Glomerular visceral epithelial cell (primary cell): ENCODE results near the gene RORB.

ENCODE experiments used
- DNase-seq: peaks from one replicate; pipeline ENCODE4 v3.0.0-alpha.2; 2016; ENCODE audit errors: extremely low spot score

The RORB gene

GRCh38 chr9:74719306-74719705 is 222.2 kb downstream of the RORB start:
- DNase-seq = no peak

DNA sequence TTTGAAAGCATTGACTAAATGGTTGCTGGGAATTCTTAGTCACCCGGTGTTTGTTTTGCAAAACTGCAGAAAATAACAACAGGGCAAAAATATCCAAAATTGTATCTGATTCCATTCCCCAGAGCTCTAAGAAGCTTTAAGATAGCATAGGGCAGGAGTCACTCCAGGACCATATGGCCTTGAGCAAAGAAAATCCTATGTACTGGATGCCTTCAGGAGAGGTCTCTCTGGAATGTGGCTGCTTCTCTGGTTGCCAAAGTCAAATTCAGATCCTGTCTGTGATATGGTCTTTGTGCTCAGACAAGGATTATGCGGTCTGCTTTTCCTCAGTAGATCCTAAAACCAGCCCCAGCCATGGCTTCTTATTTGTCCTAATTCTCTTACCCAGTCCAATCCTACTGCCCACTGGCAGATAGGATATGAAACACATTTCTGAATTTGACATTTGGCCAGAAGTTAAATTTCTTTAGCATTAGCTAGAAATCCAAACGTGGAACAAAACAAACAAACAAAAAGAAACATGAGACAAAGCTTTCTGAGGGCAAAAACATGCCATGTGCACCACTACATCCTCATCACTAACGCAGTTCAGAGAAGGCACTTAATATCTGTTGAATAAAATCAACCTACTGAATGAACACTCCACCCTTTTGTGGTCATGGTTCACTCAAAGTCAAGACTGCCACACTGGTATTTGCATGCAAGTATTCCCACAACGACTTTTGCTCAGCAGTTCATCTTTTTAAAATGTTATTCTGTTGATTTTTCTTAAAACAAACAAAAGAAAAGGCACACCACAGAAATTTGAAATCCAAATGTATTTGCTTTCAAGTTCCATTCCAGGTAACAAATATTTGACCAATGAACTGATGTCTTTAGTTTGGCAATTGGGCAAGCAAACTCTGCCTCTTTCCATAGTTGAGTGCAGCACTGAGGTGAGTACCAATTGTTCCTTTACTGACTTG is 224.8 kb downstream of the RORB start:
- no peak for DNase-seq

DNA sequence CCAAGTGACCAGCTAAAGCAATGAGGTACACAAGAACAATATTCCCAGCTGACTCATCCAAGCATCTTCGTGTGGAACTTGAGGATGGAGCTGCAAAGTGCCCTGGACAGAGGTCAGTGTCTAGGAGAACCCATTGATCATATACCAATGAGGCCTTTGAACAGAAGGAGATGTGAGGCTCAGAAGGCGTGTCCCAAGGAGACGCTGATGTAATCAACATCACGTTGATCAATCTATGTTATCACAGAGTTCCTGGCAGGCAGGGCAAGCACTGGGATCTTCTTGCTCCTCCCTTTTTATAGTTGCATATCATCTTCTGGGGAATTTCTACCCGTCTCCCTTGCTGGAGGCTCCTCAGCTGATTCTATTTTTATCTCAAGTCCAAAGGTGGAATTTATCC is 227.2 kb downstream of the RORB start:
- no peak for DNase-seq

DNA sequence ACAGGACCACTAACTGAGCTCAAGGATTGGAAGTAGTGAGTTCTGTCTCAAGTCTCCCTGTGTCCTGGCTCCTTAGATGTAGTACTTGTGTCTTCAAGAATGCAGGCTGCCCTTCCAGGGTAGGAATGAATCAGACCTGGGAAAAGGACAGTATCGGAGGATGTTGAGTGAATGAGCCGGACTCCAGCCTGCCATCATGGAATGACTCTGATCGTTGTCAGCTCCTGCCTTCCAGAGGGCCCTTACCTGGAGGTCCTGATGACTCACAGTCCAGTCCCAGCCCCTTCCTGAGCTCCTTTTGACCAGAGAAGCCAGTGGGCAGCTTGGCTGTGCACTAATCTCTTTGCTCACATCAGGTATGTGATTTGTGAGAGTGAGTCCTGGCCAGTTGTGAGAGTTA is 229.4 kb downstream of the RORB start:
- DNase-seq = no peak

DNA sequence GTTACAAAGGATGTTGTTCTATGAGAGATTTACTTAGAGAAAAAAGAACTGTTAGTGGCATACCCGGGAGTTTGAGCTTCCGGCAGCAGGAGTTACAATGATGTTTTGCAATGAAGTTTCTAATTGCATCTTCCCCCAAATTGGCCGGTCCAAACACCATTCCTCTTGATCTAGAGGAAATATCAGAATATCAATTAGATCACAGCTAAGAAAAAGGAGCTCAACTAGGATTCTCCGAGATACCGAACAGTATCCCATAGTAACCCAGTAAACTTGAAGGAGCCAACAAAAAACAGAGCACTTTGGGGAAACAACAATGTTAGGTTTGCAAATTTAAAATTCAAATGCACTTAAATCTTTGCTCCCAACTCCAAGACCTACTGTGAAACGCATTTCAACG is 231.0 kb downstream of the RORB start:
- DNase-seq = no peak

GRCh38 chr9:74729136-74729695 is 232.1 kb downstream of the RORB start:
- DNase-seq = no peak

GRCh38 chr9:74735761-74736160 is 238.6 kb downstream of the RORB start:
- DNase-seq = no peak

DNA sequence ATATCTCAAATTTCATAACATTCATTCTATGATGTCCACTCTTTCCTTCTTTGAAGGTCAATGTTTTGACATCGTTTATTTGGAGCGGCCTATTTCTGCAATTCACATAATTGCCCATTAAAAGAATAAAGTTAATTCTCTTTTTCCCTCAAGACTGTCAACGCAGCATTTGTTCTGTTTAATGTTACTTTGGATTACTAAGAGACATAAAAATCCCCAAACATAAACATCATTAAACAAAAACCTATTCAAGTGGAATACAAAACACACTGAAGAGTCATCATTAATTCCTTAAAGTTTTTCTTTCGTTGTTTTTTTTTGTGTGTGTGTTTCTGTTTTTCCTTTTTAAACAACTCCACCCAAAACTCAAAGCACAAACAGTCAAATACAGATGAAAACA is 239.5 kb downstream of the RORB start:
- DNase-seq = no peak

- DNase-seq = no peak
Measured at GRCh38 chr9:74742191-74742790, 245.2 kb downstream of the RORB start.
